ENCODE measurements around the gene SSR1. TPM values are rescaled to one million over a fixed set of nuclear protein-coding genes. Genes with fewer than 3 reads are reported as not detected.
A peak's percentile ranks its signal among the peaks of the same experiment; 100 is the strongest.

The SSR1 gene
- total and polyA plus RNA-seq, 2 donors from 2014 or later = 40.4 to 163 TPM

DNA sequence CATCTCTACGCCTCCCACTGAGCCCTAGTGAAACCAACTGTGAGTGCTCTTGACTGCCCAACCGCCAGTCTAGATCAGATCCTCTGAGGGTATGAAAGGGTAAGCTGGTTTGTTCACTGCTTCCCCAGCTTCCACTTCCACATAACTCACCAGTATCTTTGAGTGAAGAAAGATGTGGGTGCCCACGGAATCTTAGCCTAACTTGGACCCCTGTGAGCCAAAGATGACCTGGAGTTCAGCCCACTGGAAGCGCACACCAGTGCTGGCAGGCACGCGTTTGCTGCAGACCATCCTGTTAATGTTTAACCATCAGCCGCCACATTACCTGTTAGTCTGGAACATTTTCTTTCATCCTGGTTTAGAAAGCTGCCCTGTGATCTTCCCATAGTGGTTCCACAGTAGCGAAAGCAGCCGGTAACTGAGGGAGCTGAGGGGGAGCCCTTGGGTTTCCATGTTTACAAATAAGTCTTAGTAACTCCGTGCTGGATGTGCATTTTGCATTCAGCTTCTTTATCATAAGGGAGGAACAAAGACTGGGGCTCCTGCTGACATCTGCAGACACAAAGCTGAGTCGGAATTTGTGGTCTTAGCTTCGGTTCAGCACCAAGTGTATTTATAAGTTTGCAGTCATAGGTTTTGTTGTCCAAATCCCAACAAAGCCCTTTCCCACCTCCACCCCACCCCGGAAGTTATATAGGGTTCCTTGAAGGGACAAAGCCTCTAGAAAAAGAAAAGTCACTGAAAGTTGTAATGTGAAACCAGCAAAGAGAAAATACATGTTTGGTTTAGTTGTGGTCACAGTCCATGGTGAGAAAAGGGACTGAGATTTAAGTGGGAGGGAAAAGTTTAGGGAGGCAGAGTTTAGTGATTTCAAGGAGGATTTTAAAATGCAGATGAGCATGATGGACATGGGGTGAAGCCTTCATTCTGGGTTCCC, 71.0 kb downstream of the SSR1 start:
- intact Hi-C loops (cut with DNase I) = no loop called here
- Histone ChIP-seq H3K27ac (ENCODE audit: low read depth in 2 of 2, low read length in 2 of 2) (peak overlapping the region; percentile 86 to 90), H3K9me3 (ENCODE audit: control insufficient read depth in 2 of 3, insufficient read depth in 1 of 3, low read length in 3 of 3) (no peaks in the 10 kb centered on the region), H3K9ac (ENCODE audit: low read length in 3 of 3) (peak overlapping the region in 1 of 3 donors; percentile 42), H3K27me3 (ENCODE audit: control insufficient read depth, insufficient read depth, low read length) (no peaks in the 10 kb centered on the region), H3K36me3 (ENCODE audit: control insufficient read depth in 2 of 3, insufficient read depth in 3 of 3, low read length in 3 of 3) (peaks cover 1 to 2% (median 2%) of the 10 kb centered on the region in 3 donors), H3K4me3 (ENCODE audit: low read length in 3 of 3) (peak overlapping the region in 2 of 3 donors; percentile 12 to 20), H3K4me1 (ENCODE audit: control insufficient read depth in 2 of 3, insufficient read depth in 2 of 3, low read depth in 1 of 3, low read length in 3 of 3) (peaks cover 9 to 29% (median 21%) of the 10 kb centered on the region in 3 donors)
- DNase-seq (peak in 4 of 5 donors; percentile 75 to 91 (median 82)), FAIRE-seq (peak; percentile 54)
- TF ChIP-seq, protein P1, sequence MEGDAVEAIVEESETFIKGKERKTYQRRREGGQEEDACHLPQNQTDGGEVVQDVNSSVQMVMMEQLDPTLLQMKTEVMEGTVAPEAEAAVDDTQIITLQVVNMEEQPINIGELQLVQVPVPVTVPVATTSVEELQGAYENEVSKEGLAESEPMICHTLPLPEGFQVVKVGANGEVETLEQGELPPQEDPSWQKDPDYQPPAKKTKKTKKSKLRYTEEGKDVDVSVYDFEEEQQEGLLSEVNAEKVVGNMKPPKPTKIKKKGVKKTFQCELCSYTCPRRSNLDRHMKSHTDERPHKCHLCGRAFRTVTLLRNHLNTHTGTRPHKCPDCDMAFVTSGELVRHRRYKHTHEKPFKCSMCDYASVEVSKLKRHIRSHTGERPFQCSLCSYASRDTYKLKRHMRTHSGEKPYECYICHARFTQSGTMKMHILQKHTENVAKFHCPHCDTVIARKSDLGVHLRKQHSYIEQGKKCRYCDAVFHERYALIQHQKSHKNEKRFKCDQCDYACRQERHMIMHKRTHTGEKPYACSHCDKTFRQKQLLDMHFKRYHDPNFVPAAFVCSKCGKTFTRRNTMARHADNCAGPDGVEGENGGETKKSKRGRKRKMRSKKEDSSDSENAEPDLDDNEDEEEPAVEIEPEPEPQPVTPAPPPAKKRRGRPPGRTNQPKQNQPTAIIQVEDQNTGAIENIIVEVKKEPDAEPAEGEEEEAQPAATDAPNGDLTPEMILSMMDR (IDR thresholded peaks at IDR 0.05; ENCODE audit: borderline replicate concordance, extremely low read depth, insufficient read depth) = no peak

DNA sequence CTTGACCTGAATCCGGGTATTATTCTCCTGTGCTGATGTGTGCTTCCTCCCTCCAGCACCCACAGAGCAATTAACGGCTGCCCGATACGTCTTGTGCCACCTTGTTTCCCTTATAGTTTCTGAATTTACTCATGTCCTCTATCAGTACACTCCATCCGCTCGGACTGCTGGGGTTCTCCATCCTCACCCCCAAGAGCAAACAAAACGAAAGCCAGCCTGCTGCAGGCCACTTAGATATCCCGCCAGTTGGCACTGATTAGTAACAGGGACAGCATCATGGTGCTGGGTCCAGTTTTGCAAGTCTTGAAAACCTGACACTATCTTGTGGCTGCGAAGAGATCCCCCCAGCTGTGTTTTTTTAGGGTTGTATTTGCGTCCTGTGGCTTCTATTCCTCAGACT, 71.8 kb downstream of the SSR1 start:
- no peaks in the 10 kb centered on the region for H3K27me3 ChIP-seq (ENCODE audit: control insufficient read depth, insufficient read depth, low read length)
- H3K4me3 ChIP-seq (ENCODE audit: low read length in 3 of 3) = no peak overlapping the region
- no peak overlapping the region for H3K9ac ChIP-seq (ENCODE audit: low read length in 3 of 3)
- H3K27ac ChIP-seq (ENCODE audit: low read depth in 2 of 2, low read length in 2 of 2) = peak overlapping the region; percentile 86 to 90
- intact Hi-C loops (cut with DNase I) = no loop called here
- TF ChIP-seq, protein P1 (IDR thresholded peaks at IDR 0.05; ENCODE audit: borderline replicate concordance, extremely low read depth, insufficient read depth) = no peak
- FAIRE-seq (no peak), DNase-seq (no peak)
- H3K36me3 ChIP-seq (ENCODE audit: control insufficient read depth in 2 of 3, insufficient read depth in 3 of 3, low read length in 3 of 3) = peaks cover 0 to 2% (median 0%) of the 10 kb centered on the region in 3 donors
- H3K9me3 ChIP-seq (ENCODE audit: control insufficient read depth in 2 of 3, insufficient read depth in 1 of 3, low read length in 3 of 3) = no peaks in the 10 kb centered on the region
- peaks cover 9 to 30% (median 21%) of the 10 kb centered on the region in 3 donors for H3K4me1 ChIP-seq (ENCODE audit: control insufficient read depth in 2 of 3, insufficient read depth in 2 of 3, low read depth in 1 of 3, low read length in 3 of 3)

DNA sequence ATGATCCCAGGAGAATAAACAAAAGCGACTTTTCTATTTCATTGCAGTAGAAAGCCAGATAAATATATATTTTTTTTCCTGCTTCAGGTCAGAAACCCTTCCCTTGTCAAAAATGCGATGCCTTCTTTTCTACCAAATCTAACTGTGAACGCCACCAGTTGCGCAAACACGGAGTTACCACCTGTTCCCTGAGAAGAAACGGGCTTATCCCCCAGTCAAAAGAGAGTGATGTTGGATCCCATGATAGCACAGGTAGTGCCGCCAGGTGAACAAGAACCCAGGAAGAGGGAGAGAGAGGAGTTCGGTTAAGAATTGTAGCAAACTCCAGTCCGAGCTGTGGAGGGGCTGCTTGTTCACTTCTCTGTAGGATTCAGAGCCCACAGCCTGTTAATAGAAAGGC, 72.6 kb downstream of the SSR1 start:
- Histone ChIP-seq H3K27me3 (ENCODE audit: control insufficient read depth, insufficient read depth, low read length) (no peaks in the 10 kb centered on the region), H3K9me3 (ENCODE audit: control insufficient read depth in 2 of 3, insufficient read depth in 1 of 3, low read length in 3 of 3) (no peaks in the 10 kb centered on the region), H3K27ac (ENCODE audit: low read depth in 2 of 2, low read length in 2 of 2) (no peak overlapping the region), H3K4me3 (ENCODE audit: low read length in 3 of 3) (no peak overlapping the region), H3K36me3 (ENCODE audit: control insufficient read depth in 2 of 3, insufficient read depth in 3 of 3, low read length in 3 of 3) (peaks cover 0 to 2% (median 0%) of the 10 kb centered on the region in 3 donors), H3K4me1 (ENCODE audit: control insufficient read depth in 2 of 3, insufficient read depth in 2 of 3, low read depth in 1 of 3, low read length in 3 of 3) (peaks cover 9 to 38% (median 26%) of the 10 kb centered on the region in 3 donors), H3K9ac (ENCODE audit: low read length in 3 of 3) (no peak overlapping the region)
- no peak for DNase-seq
- TF ChIP-seq, protein P1 (IDR thresholded peaks at IDR 0.05; ENCODE audit: borderline replicate concordance, extremely low read depth, insufficient read depth) = no peak
- FAIRE-seq = no peak
- intact Hi-C loops (cut with DNase I) = no loop called here

Data from kidney (tissue), 14 donors.